OCI-M2 (cell line): ENCODE data around the gene EML1.

ENCODE experiments used
- DNase-seq: peaks from one replicate; lab custom pipeline; 2025; ENCODE audit not compliant: unreplicated experiment; lab: John Stamatoyannopoulos, UW

Gene EML1

DNA sequence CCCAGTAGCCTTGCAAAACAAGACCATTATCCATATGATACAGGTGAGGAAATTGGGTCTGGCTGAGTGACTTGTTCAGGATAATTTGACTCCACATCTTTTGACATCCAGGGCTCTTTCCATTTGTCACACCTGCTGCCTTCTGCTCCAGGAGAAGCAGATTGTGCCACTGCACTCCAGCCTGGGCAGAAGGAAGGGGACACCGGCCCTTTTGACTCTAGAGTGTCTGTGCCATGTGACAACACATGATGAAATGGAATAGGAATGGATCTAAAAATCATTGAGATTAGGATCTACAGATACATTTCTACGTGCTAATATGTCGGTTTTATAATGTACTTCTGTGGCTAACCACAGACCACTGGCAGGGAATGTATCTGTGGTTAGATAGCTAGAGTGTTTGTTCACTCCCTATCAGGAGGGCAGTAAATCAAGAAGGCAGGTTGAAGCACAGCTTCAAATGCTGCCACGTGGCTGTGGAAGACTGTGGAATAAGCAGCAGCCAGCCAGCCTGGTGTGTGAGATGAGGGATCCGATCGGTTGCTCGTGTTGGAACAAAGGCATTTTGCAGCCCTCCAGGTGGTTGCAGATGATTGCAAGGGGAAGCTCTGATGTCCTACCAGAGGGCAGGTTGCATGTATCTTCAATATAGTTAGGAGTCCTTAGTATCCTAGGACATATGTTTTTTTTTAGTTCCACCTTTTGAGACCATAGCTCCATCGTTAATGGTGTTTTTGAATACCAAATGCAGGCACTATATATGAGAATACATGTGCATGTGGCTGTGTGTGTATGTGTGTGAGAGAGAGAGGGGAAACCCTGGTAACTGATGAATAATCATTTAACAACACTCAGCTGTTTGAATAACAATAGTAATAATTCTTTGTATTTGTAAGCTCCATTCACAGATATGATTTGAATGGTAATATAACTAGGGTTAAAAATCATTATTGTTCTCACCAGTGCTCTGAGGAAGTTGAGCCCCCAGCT lies 28.6 kb downstream of the EML1 start:
- DNase-seq, result no peak

- no peak for DNase-seq
These were observed 29.7 kb downstream of the EML1 start for GRCh38 chr14:99822800-99823455.

DNA sequence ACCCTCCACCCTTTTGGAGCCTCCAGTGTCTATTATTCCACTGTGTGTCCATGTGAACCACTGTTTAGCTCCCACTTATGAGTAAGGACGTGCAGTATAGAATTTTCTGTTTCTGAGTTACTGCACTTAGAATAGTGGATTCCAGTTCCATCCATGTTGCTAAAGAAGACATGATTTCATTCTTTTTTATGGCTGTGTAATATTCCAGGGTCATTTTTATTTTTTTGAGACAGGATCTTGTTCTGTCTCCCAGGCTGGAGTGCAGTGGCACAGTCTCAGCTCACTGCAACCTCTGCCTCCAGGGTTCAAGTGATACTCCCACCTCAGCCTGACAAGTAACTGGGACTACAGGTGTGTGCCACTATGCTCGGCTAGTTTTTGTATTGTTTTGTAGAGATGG lies 31.6 kb downstream of the EML1 start:
- no peak for DNase-seq

- no peak for DNase-seq
These were observed 36.2 kb downstream of the EML1 start for GRCh38 chr14:99829450-99829849.

DNA sequence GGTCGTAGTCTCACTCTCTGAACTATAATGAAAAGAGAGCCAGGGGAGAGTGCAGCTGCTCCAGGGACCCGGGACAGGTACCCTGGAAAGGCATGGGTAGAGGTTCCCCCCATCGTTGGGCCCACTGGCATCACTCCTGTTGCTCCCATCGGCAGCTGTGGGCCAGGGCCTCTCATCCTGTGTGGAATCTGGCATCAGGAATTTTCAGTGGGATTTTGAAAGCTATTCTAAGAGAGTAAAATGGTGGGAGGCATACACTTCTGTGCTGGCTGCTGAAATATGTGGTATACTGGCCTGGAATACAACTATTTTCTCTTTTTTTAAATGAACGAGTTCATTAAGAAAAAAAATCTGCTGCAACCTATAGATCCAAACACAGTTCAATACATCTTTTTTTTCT lies 38.1 kb downstream of the EML1 start:
- no peak for DNase-seq

GRCh38 chr14:99831903-99832685 lies 38.9 kb downstream of the EML1 start:
- no peak for DNase-seq

GRCh38 chr14:99837822-99838221 lies 44.6 kb downstream of the EML1 start:
- DNase-seq, result no peak

- DNase-seq, result no peak
These were observed 45.5 kb downstream of the EML1 start for GRCh38 chr14:99838639-99839134.

GRCh38 chr14:99839696-99840095 lies 46.5 kb downstream of the EML1 start:
- DNase-seq, result no peak

DNA sequence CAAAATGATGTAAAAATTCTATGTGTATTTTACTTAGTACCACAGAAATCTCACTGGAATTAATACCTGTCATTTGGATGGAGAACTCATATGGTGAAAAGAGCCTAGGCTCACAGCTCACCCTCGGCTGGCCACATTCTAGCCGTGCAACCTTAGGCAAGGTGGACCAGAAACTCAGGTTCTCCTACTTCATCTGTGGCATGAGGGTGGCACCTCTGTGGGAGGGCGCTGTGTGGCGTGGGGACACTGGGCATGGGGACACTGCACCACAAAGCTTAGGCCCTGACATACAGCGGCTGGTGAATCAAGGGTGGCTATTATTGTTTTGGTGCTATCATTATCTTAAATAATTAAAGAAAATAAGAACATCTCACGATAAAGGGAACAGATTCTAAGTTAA lies 47.1 kb downstream of the EML1 start:
- DNase-seq, result no peak

DNA sequence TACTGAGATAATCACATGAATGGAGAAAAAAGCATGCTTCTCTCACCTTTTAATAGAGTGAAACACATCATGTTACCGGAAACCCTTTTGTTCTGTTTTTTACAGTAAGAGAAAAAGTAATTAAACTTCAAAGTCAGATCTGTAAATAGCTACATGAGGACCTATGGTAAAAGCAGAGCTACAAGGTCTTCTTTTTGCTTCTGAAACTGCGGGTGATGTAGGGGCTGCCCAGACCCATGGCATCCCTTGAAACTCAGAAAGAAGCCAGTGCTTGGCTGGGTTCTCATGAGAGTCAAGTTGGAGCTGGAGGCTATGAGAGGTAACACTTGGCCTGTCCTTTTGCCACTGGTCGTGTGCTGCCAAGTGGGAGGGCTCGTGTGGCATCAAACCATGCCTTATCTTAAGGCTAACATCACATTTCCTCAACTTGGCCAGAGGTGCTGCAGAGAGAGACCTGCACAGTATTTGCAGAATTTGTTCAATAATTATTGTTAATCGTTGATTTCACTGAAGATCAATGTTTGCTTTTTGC lies 47.6 kb downstream of the EML1 start:
- no peak for DNase-seq

DNA sequence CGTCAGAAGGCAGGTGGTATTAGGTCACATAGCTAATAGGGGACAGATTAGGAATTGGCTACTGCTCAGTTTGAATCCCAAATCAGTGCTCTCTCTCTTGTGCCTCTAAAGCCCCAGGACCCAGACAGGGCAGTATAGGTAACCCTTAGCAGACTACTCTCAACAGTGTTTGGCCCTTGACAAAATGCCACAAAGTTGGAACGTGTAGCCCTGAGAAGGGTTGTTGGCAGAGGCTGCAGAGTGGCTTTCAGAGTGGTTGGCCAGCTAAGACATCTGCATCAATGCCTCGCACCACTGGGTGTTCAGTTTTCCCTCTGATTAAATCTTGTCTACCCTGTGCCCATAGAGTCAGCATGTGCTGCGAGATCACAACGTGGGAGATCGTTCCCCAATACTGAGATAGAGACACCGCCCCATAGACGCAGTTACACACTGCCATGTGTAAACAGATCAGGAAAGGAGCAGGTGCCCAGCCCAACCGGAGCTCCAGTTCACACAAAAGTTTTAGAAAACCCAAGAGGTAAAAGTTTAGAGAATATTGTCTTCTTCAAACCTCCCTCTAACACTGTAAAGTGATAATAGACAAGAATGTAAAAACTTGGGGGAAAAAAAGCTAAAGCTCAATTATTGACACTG lies 48.3 kb downstream of the EML1 start:
- DNase-seq, result no peak

GRCh38 chr14:99842141-99842540 lies 48.9 kb downstream of the EML1 start:
- DNase-seq, result no peak

- no peak for DNase-seq
These were observed 53.6 kb downstream of the EML1 start for GRCh38 chr14:99846808-99847207.

GRCh38 chr14:99850709-99851108 lies 57.5 kb downstream of the EML1 start:
- no peak for DNase-seq

DNA sequence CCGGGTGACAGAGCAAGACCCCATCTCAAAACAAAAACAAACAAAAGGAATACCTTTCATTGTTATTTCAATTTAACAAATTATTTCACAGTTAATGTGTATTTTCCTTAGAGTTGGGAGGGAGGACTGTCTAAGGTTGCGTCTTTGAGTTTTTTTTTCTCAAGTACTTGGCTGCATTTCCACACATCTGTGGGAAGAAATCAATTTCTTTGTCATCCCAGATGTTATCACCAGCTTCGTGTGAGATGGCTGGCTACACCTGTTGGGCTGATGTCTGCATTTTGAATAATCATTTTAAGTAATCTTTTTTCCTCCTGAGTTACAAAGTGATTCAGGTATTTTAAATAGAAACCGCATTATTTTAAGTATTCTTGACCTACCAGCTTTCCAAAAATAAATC lies 59.4 kb downstream of the EML1 start:
- no peak for DNase-seq

DNA sequence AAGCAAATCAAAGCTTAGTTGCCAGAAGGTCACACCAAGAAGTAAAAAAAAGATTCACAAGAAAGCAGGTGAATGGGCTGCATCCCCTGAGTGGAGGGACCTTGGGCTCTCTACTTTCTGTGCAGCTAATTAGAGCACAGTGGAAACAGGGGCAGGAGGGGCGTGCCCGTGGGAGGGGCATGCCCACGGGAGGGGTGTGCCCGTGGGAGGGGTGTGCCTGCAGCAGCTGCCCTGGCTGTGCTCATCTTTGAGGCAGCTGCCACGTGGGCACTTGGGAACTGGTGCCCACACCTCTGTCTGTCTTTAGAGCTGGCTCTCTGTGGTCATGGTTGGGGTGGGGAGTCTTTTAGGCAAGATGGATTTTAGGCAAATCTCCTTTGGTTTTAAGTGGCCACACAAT lies 60.0 kb downstream of the EML1 start:
- no peak for DNase-seq

DNA sequence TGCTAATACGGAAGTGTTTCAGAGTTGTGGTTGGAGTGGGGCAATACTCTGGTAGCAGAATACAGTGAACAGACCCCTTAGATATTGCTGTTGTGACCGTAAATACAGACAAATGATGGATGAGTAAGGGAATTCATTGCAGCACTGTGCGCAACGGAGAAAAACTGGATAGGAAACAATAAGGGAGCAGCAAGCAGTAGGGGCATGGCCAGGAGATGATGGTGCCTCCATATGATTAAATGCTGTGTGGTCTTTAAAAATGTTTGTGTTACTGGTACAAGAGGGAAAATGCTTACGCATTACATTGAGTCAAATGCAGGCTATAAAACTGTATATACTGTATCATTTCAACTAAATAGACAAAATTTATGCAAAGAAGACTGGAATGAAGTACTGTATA lies 61.6 kb downstream of the EML1 start:
- DNase-seq, result no peak

GRCh38 chr14:99855271-99855670 lies 62.1 kb downstream of the EML1 start:
- DNase-seq, result no peak

DNA sequence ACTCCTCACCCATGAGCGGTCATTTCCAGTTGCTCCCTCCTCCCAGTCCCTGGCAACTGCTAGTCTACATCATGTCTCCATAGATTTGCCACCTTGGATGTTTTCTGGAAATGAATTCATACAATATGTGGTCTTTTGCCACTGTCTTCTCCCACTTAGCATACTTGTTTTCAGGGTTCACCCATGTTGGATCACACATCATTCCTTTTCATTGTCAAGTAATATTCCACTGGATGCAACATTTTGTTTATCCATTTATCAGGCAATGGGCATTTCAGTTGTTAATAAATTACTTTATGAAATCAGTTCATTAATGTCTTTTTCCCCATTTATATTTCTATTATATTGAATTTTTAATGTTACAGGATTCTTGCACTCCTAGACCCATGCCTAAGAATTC lies 64.3 kb downstream of the EML1 start:
- DNase-seq, result no peak

DNA sequence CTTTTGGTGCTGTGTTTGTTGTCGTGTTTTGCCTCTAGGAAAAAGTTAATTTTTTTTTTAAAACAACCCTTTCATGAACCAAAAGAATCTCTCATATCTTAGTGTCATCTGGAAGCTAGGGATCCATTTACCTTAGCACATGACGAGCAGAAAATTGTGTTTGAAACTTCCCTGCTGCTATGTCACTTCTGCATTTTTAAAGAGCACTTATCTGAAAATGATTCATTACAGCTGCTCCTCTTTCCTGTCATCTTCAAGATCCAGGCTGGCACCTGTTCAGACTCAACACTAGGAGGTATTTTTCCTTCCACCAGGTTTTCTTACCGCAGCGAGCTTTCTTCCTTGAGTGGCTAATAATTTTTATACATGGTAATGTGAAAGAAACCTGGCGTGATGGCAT lies 67.0 kb downstream of the EML1 start:
- no peak for DNase-seq
